Stimulated activated memory B cell treated with anti-CD40 and anti-IgM and Interleukin-4, amounts not matched to agents 10 μg/mL and 1 μg/mL and 100 μg/mL, for 72 hours (primary cell): ENCODE results near the gene SYNE1.

Experiments used
- ATAC-seq: fragments of 150-1000 bp; cut with Tn5 transposase; 2 replicates; pipeline ENCODE4 v1.10.0; 2021
- H3K27ac Mint-ChIP-seq: one replicate; pipeline ENCODE4 v1.8.0; 2022; ENCODE audit warnings: mild to moderate bottlenecking, mixed read lengths
- H3K27me3 Mint-ChIP-seq: one replicate; pipeline ENCODE4 v1.8.0; 2022; ENCODE audit warnings: mixed read lengths
- H3K36me3 Mint-ChIP-seq: one replicate; pipeline ENCODE4 v1.8.0; 2022; ENCODE audit warnings: mixed read lengths
- H3K4me1 Mint-ChIP-seq: one replicate; pipeline ENCODE4 v1.8.0; 2022; ENCODE audit warnings: mixed read lengths
- H3K4me3 Mint-ChIP-seq: one replicate; pipeline ENCODE4 v1.8.0; 2022; ENCODE audit warnings: mild to moderate bottlenecking, moderate library complexity, mixed read lengths
- H3K9me3 Mint-ChIP-seq: one replicate; pipeline ENCODE4 v1.8.0; 2022; ENCODE audit warnings: mixed read lengths

Gene SYNE1

GRCh38 chr6:152378169-152378568 is 259.0 kb downstream of the SYNE1 start:
- no peaks in the 10 kb centered on the region for H3K9me3 Mint-ChIP-seq
- no peak overlapping the region for H3K4me3 Mint-ChIP-seq
- H3K27ac Mint-ChIP-seq: no peak overlapping the region
- H3K36me3 Mint-ChIP-seq: no peaks in the 10 kb centered on the region
- H3K27me3 Mint-ChIP-seq: peaks cover 1% of the 10 kb centered on the region
- ATAC-seq: no peak
- no peaks in the 10 kb centered on the region for H3K4me1 Mint-ChIP-seq

GRCh38 chr6:152375197-152375596 is 262.0 kb downstream of the SYNE1 start:
- H3K27me3 Mint-ChIP-seq: peaks cover 2% of the 10 kb centered on the region
- no peaks in the 10 kb centered on the region for H3K36me3 Mint-ChIP-seq
- no peaks in the 10 kb centered on the region for H3K4me1 Mint-ChIP-seq
- no peaks in the 10 kb centered on the region for H3K9me3 Mint-ChIP-seq
- no peak overlapping the region for H3K27ac Mint-ChIP-seq
- no peak overlapping the region for H3K4me3 Mint-ChIP-seq
- ATAC-seq: no peak

GRCh38 chr6:152372945-152373344 is 264.2 kb downstream of the SYNE1 start:
- Mint-ChIP-seq H3K27ac (no peak overlapping the region), H3K9me3 (no peaks in the 10 kb centered on the region), H3K27me3 (peaks cover 20% of the 10 kb centered on the region), H3K4me1 (no peaks in the 10 kb centered on the region), H3K36me3 (no peaks in the 10 kb centered on the region), H3K4me3 (no peak overlapping the region)
- no peak for ATAC-seq

- Mint-ChIP-seq H3K27ac (no peak overlapping the region), H3K36me3 (no peaks in the 10 kb centered on the region)
- ATAC-seq: no peak
Observed at GRCh38 chr6:152371775-152372174, 265.4 kb downstream of the SYNE1 start.

GRCh38 chr6:152368751-152369624 is 268.2 kb downstream of the SYNE1 start:
- H3K9me3 Mint-ChIP-seq: no peaks in the 10 kb centered on the region
- peaks cover 36% of the 10 kb centered on the region for H3K27me3 Mint-ChIP-seq
- H3K27ac Mint-ChIP-seq: no peak overlapping the region
- H3K36me3 Mint-ChIP-seq: no peaks in the 10 kb centered on the region
- no peak overlapping the region for H3K4me3 Mint-ChIP-seq
- no peak for ATAC-seq
- no peaks in the 10 kb centered on the region for H3K4me1 Mint-ChIP-seq

More at GRCh38 chr6:152371775-152372174, 265.4 kb downstream of the SYNE1 start:
- no peak overlapping the region for H3K4me3 Mint-ChIP-seq
- peaks cover 25% of the 10 kb centered on the region for H3K27me3 Mint-ChIP-seq
- H3K4me1 Mint-ChIP-seq: no peaks in the 10 kb centered on the region
- H3K9me3 Mint-ChIP-seq: no peaks in the 10 kb centered on the region

- H3K27me3 Mint-ChIP-seq: peaks cover 30% of the 10 kb centered on the region
- no peaks in the 10 kb centered on the region for H3K36me3 Mint-ChIP-seq
- H3K4me3 Mint-ChIP-seq: no peak overlapping the region
- no peak overlapping the region for H3K27ac Mint-ChIP-seq
- no peak for ATAC-seq
- H3K9me3 Mint-ChIP-seq: no peaks in the 10 kb centered on the region
- H3K4me1 Mint-ChIP-seq: no peaks in the 10 kb centered on the region
Observed at GRCh38 chr6:152364866-152365265, 272.3 kb downstream of the SYNE1 start.

- Mint-ChIP-seq H3K27me3 (no peaks in the 10 kb centered on the region), H3K36me3 (no peaks in the 10 kb centered on the region), H3K4me3 (no peak overlapping the region), H3K27ac (no peak overlapping the region), H3K4me1 (no peaks in the 10 kb centered on the region), H3K9me3 (no peaks in the 10 kb centered on the region)
- ATAC-seq: no peak
Observed at GRCh38 chr6:152360034-152360433, 277.1 kb downstream of the SYNE1 start.

GRCh38 chr6:152356662-152357061 is 280.5 kb downstream of the SYNE1 start:
- Mint-ChIP-seq H3K9me3 (no peaks in the 10 kb centered on the region), H3K4me1 (no peaks in the 10 kb centered on the region), H3K36me3 (no peaks in the 10 kb centered on the region), H3K27me3 (no peaks in the 10 kb centered on the region), H3K27ac (no peak overlapping the region), H3K4me3 (no peak overlapping the region)
- peak; percentile 31 for ATAC-seq

- H3K27ac Mint-ChIP-seq: no peak overlapping the region
- H3K27me3 Mint-ChIP-seq: no peaks in the 10 kb centered on the region
- no peaks in the 10 kb centered on the region for H3K4me1 Mint-ChIP-seq
- H3K4me3 Mint-ChIP-seq: no peak overlapping the region
- no peak for ATAC-seq
- H3K36me3 Mint-ChIP-seq: no peaks in the 10 kb centered on the region
- no peaks in the 10 kb centered on the region for H3K9me3 Mint-ChIP-seq
Observed at GRCh38 chr6:152356016-152356415, 281.1 kb downstream of the SYNE1 start.

- Mint-ChIP-seq H3K4me3 (no peak overlapping the region), H3K4me1 (no peaks in the 10 kb centered on the region), H3K9me3 (no peaks in the 10 kb centered on the region), H3K36me3 (no peaks in the 10 kb centered on the region), H3K27ac (no peak overlapping the region), H3K27me3 (no peaks in the 10 kb centered on the region)
- ATAC-seq: no peak
Observed at GRCh38 chr6:152355166-152355565, 282.0 kb downstream of the SYNE1 start.

GRCh38 chr6:152353440-152353839 is 283.7 kb downstream of the SYNE1 start:
- H3K27me3 Mint-ChIP-seq: no peaks in the 10 kb centered on the region
- no peaks in the 10 kb centered on the region for H3K9me3 Mint-ChIP-seq
- H3K4me3 Mint-ChIP-seq: no peak overlapping the region
- no peak for ATAC-seq
- no peaks in the 10 kb centered on the region for H3K4me1 Mint-ChIP-seq
- H3K36me3 Mint-ChIP-seq: no peaks in the 10 kb centered on the region
- no peak overlapping the region for H3K27ac Mint-ChIP-seq

- no peak for ATAC-seq
- no peaks in the 10 kb centered on the region for H3K36me3 Mint-ChIP-seq
- H3K4me1 Mint-ChIP-seq: no peaks in the 10 kb centered on the region
- no peak overlapping the region for H3K27ac Mint-ChIP-seq
- H3K9me3 Mint-ChIP-seq: no peaks in the 10 kb centered on the region
- H3K4me3 Mint-ChIP-seq: no peak overlapping the region
- no peaks in the 10 kb centered on the region for H3K27me3 Mint-ChIP-seq
Observed at GRCh38 chr6:152351742-152352141, 285.4 kb downstream of the SYNE1 start.

GRCh38 chr6:152351110-152351509 is 286.1 kb downstream of the SYNE1 start:
- Mint-ChIP-seq H3K4me3 (no peak overlapping the region), H3K27me3 (no peaks in the 10 kb centered on the region), H3K4me1 (no peaks in the 10 kb centered on the region), H3K27ac (no peak overlapping the region), H3K36me3 (no peaks in the 10 kb centered on the region), H3K9me3 (no peaks in the 10 kb centered on the region)
- ATAC-seq: no peak

GRCh38 chr6:152348116-152348515 is 289.0 kb downstream of the SYNE1 start:
- Mint-ChIP-seq H3K4me3 (no peak overlapping the region), H3K27ac (no peak overlapping the region), H3K27me3 (no peaks in the 10 kb centered on the region), H3K9me3 (no peaks in the 10 kb centered on the region), H3K36me3 (no peaks in the 10 kb centered on the region), H3K4me1 (no peaks in the 10 kb centered on the region)
- ATAC-seq: no peak

GRCh38 chr6:152343735-152344360 is 293.3 kb downstream of the SYNE1 start:
- no peaks in the 10 kb centered on the region for H3K36me3 Mint-ChIP-seq
- H3K4me3 Mint-ChIP-seq: no peak overlapping the region
- peaks cover under 1% of the 10 kb centered on the region for H3K4me1 Mint-ChIP-seq

GRCh38 chr6:152341596-152341995 is 295.6 kb downstream of the SYNE1 start:
- Mint-ChIP-seq H3K4me1 (peaks cover 9% of the 10 kb centered on the region), H3K27ac (no peak overlapping the region), H3K4me3 (no peak overlapping the region), H3K27me3 (no peaks in the 10 kb centered on the region), H3K36me3 (no peaks in the 10 kb centered on the region), H3K9me3 (no peaks in the 10 kb centered on the region)
- no peak for ATAC-seq

More at GRCh38 chr6:152343735-152344360, 293.3 kb downstream of the SYNE1 start:
- Mint-ChIP-seq H3K27ac (no peak overlapping the region), H3K9me3 (no peaks in the 10 kb centered on the region), H3K27me3 (no peaks in the 10 kb centered on the region)
- ATAC-seq: no peak
